Measurements from ENCODE around the gene COL19A1. TPM values are rescaled to one million over a fixed set of nuclear protein-coding genes. Genes with fewer than 3 reads are reported as not detected.

Gene COL19A1
- total RNA-seq, 1 experiment from 2014 or later: not detected

DNA sequence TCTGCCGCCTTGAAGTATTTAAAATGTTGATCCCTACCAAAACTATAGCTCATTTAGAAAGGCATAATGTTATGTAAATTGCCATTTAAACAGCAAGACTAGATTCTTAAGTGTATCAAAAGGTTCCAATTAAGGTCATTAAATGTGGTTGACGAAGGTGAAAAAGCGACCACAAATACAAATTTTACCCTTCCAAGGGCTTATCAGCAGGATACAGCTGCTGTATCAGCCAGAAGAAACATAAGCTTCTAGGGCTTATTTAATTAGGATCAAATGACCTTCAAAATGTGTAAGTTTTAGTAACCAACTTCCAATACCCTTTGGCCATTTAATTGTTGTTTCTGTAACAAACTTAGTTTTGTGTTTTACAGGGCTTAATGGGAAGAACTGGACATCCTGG is 296.6 kb downstream of the COL19A1 start:
- no peaks in the 10 kb centered on the region for H3K9me3 ChIP-seq (ENCODE audit: insufficient read depth, low read depth)
- no peaks in the 10 kb centered on the region for H4K20me1 ChIP-seq (ENCODE audit: insufficient read depth)
- no peaks in the 10 kb centered on the region for H3K36me3 ChIP-seq (ENCODE audit: low read depth)
- intact Hi-C loops (cut with micrococcal nuclease; ENCODE audit: unreplicated experiment): loop anchor here (10.0 kb wide), 1 partner anchor 328 kb away; no protein-coding TSS in a partner anchor
- BruUV-seq (replicated peaks): no TSS peak
- no peak overlapping the region for H3K27ac ChIP-seq
- H3K27me3 ChIP-seq (ENCODE audit: insufficient read depth, low read depth): no peaks in the 10 kb centered on the region
- no peak for DNase-seq
- no peak overlapping the region for H2AFZ ChIP-seq
- H3K4me3 ChIP-seq: no peak overlapping the region
- no peaks in the 10 kb centered on the region for H3K9me2 ChIP-seq (ENCODE audit: insufficient read depth)
- H3K4me1 ChIP-seq (replicated peaks; ENCODE audit: insufficient read depth): no peaks in the 10 kb centered on the region; the same call in 1 of the 2 replicates
- no peaks in the 10 kb centered on the region for H3F3A ChIP-seq (ENCODE audit: insufficient read depth, low read depth)
- ChIA-PET POLR2A (ENCODE audit: unreplicated experiment) (no interaction called here), CTCF (no interaction called here)
- TF ChIP-seq CTCF (conservative IDR thresholded peaks at IDR 0.05): no peak
- no peak for TF ChIP-seq EZH2 (IDR thresholded peaks at IDR 0.05; ENCODE audit: low read depth)
- H3K79me2 ChIP-seq (ENCODE audit: low read depth): no peaks in the 10 kb centered on the region
- no peak overlapping the region for H3K4me2 ChIP-seq

GRCh38 chr6:70163795-70164194 is 297.4 kb downstream of the COL19A1 start:
- H2AFZ ChIP-seq: no peak overlapping the region
- no peaks in the 10 kb centered on the region for H3F3A ChIP-seq (ENCODE audit: insufficient read depth, low read depth)
- CTCF ChIA-PET: no interaction called here
- H3K36me3 ChIP-seq (ENCODE audit: low read depth): no peaks in the 10 kb centered on the region
- no peaks in the 10 kb centered on the region for H4K20me1 ChIP-seq (ENCODE audit: insufficient read depth)
- no peaks in the 10 kb centered on the region for H3K9me2 ChIP-seq (ENCODE audit: insufficient read depth)
- no peaks in the 10 kb centered on the region for H3K27me3 ChIP-seq (ENCODE audit: insufficient read depth, low read depth)
- intact Hi-C loops (cut with micrococcal nuclease; ENCODE audit: unreplicated experiment): loop anchor here (10.0 kb wide), 1 partner anchor 329 kb away; no protein-coding TSS in a partner anchor
- H3K27ac ChIP-seq: no peak overlapping the region
- no peak overlapping the region for H3K4me3 ChIP-seq
- no TSS peak for BruUV-seq (replicated peaks)
- H3K4me2 ChIP-seq: no peak overlapping the region
- H3K4me1 ChIP-seq (replicated peaks; ENCODE audit: insufficient read depth): no peaks in the 10 kb centered on the region; the same call in 1 of the 2 replicates
- no peak for TF ChIP-seq EZH2 (IDR thresholded peaks at IDR 0.05; ENCODE audit: low read depth)
- no peak for TF ChIP-seq CTCF (conservative IDR thresholded peaks at IDR 0.05)
- DNase-seq: no peak
- POLR2A ChIA-PET (ENCODE audit: unreplicated experiment): no interaction called here
- H3K79me2 ChIP-seq (ENCODE audit: low read depth): no peaks in the 10 kb centered on the region
- no peaks in the 10 kb centered on the region for H3K9me3 ChIP-seq (ENCODE audit: insufficient read depth, low read depth)

DNA sequence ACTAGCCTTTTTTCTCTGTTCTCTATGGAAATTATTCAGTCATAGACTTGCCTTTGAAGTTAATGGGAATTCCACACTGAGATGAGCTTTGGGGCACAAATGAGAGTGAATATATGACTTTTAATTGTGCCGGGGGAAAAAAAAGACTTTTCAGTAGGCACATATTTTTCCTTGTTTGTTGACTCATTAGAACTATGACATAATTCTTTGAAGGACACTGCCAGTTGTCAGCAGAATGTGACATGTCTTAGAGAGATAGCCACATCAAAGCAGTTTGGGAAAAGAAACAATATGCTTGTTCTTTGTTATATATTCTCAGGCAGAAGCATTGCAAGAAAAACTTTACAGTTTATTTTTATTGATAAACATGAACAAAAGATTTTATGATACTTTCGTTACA is 298.2 kb downstream of the COL19A1 start:
- Histone ChIP-seq H3K27me3 (ENCODE audit: insufficient read depth, low read depth) (no peaks in the 10 kb centered on the region), H3F3A (ENCODE audit: insufficient read depth, low read depth) (no peaks in the 10 kb centered on the region), H3K4me2 (no peak overlapping the region), H3K9me3 (ENCODE audit: insufficient read depth, low read depth) (no peaks in the 10 kb centered on the region), H3K79me2 (ENCODE audit: low read depth) (no peaks in the 10 kb centered on the region), H3K9me2 (ENCODE audit: insufficient read depth) (no peaks in the 10 kb centered on the region), H4K20me1 (ENCODE audit: insufficient read depth) (no peaks in the 10 kb centered on the region), H3K36me3 (ENCODE audit: low read depth) (no peaks in the 10 kb centered on the region), H3K4me3 (no peak overlapping the region), H3K4me1 (replicated peaks; ENCODE audit: insufficient read depth) (no peaks in the 10 kb centered on the region; the same call in 1 of the 2 replicates), H3K27ac (no peak overlapping the region), H2AFZ (no peak overlapping the region)
- no TSS peak for BruUV-seq (replicated peaks)
- ChIA-PET POLR2A (ENCODE audit: unreplicated experiment) (no interaction called here), CTCF (no interaction called here)
- TF ChIP-seq EZH2 (IDR thresholded peaks at IDR 0.05; ENCODE audit: low read depth): no peak
- intact Hi-C loops (cut with micrococcal nuclease; ENCODE audit: unreplicated experiment): loop anchor here (10.0 kb wide), 1 partner anchor 330 kb away; no protein-coding TSS in a partner anchor
- DNase-seq: no peak

Measured in PC-9 (cell line).